Iris pigment epithelial cell (primary cell): ENCODE measurements around the gene KCNA1.
A peak's percentile ranks its signal among the peaks of the same experiment; 100 is the strongest.

Experiments
- DNase-seq: peaks from one replicate; pipeline ENCODE4 v3.0.0-alpha.2; 2011; ENCODE audit warnings: low read depth

The KCNA1 gene

DNA sequence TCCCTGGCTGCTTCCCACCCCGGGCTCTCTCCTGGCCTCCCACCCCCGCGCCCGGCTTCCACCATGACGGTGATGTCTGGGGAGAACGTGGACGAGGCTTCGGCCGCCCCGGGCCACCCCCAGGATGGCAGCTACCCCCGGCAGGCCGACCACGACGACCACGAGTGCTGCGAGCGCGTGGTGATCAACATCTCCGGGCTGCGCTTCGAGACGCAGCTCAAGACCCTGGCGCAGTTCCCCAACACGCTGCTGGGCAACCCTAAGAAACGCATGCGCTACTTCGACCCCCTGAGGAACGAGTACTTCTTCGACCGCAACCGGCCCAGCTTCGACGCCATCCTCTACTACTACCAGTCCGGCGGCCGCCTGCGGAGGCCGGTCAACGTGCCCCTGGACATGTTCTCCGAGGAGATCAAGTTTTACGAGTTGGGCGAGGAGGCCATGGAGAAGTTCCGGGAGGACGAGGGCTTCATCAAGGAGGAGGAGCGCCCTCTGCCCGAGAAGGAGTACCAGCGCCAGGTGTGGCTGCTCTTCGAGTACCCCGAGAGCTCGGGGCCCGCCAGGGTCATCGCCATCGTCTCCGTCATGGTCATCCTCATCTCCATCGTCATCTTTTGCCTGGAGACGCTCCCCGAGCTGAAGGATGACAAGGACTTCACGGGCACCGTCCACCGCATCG lies 1.8 kb downstream of the KCNA1 start:
- DNase-seq, result no peak

DNA sequence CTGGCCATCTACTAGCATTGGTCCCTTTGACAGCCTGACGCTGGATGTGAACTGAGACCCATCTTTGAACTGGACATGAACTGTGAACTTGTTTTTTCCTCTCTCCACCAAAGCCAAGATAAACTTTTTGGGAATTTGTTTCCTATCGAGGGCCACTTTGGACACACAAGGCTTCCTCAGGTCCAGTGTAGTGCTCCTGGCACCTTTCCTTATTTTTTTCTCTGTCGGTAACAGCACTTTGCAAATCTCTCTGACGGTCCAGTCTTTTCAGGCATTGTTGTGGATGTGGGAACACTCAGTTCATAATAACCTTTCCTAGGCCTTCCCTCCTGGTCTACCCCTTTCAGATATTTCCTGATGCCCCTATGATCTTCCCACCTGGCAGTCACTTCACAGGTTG lies 5.0 kb downstream of the KCNA1 start:
- DNase-seq, result no peak

DNA sequence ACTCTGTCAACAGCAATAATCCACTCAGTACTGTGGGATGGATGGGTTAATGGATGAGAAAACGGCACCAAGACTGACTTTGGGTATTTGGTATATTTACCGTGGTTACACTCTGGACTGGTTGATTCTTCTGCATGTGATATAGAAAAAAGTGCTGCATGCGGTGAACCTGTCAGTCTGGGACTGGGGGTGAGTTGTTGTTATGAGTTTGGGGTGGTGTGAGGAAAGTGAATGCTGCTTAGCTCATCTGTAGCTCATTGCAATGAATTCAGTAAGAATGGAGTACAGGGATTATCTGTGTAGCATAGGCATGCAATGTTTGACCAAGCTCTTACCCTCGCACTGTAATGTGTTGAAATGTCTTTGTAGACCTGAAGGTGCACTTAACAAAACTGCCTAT lies 6.0 kb downstream of the KCNA1 start:
- no peak for DNase-seq

DNA sequence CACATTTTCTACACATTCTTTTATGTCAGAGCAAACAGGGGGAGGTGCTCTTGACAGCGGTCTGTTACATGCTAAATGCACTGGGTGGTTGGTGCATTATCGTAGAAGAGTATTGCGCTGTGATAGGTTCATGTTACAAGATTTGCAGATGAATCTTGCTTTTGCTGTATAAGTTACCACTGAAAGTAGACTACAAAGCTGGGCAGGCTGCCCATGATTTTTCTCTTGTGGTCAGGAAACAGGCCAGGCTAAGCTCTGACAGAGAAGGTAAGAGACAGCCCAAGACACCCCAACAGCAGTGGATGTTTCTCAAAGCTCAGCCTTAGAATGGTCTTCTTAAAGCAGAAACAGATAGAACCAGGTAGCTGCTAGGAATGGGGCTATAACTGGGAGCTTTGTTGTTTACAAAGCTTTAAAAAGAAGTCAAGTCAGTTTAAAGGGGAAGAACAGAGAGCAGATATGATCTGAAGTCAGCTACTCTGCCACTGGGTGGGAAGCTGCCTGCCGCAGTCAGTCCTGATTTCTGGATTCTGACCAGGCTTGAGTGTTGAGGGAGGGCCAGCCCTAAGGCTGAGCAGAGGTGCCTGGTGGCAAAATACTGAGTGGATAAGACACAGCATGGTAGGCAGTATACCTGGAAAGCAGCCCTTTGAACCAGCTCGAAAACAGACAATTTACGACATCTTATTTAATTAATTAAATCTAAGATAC lies 9.4 kb downstream of the KCNA1 start:
- DNase-seq, result peak; percentile 34

DNA sequence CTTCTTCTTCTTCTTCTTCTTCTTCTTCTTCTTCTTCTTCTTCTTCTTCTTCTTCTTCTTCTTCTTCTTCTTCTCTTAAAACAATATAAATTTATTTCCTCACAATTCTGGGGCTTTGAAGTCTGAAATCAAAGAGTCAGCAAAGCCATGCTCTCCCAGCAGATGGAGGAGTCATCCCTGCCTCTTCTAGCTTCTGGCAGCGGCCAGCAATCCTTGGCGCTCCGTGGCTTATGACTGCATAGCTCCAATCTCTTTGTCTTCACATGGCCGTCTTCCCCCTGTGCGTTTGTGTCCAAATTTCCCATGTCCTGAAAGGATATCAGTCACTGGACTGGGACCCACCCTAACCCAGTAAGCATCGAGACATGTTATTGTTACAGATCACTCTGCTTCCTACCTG lies 22.9 kb downstream of the KCNA1 start:
- no peak for DNase-seq

DNA sequence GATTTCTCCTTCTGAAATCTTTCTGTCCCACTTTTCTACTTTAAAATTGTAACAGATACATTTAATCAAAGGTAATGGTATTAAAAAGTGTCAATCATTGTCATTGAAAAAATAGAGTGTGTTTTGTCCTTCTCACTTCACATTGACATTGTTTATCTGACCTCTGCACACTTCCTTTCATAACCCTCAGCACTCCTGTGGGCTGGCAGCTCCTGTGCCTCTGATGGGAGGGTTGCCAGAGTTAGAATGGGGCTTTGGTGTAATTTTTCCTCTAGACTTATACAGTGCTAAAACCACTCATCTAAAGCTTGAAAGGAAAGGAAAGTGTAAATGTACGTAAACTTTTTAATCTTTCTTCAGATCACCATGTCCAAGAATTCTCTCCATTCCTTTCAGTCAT lies 23.7 kb downstream of the KCNA1 start:
- no peak for DNase-seq

DNA sequence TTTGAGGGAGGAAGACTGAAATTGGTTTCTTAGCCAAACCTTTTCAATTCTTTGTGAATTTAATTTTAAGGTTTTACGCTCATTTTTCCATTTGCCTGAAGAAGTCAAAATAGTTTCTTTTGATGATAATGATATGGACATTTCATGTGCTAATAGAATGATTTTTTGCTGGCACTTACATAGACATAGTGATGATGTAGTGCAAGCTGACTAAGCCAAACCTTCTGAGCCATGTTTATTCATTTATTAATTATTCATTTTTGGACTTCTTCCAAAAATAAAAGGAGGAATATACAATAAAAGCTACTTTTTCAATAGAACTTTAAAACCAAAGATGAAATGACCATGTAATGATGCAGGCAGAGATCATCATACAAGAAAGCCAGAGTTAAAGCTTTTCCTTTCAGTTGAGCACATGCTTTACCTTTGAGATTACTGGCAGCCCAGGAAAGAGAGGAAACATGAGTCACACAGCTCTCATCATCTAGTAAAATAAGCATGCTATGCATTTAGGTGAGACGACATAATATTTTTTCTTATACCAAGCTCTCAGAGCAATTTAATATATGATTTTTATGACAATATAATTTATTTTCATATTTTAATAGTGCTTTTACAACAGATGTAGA lies 24.8 kb downstream of the KCNA1 start:
- DNase-seq, result peak; percentile 15

DNA sequence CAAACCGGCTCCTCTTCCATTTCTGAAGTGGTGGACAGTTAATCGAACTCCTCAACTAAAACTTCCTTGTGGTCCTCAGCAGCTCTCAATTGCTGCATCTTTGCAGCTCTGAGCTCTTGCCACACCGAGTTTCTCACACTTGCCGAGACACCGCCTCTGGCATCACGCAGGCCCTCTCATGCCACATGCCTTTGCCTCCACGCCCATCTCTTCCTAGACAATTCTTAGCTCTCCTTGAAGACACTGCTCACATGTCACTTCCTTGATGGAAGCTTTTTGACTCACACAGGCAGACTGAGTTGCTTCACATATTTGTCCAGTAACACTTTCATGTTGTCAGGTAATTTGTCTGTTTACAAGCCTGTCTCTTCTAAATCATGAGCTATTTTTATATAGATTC lies 29.2 kb downstream of the KCNA1 start:
- DNase-seq, result no peak

DNA sequence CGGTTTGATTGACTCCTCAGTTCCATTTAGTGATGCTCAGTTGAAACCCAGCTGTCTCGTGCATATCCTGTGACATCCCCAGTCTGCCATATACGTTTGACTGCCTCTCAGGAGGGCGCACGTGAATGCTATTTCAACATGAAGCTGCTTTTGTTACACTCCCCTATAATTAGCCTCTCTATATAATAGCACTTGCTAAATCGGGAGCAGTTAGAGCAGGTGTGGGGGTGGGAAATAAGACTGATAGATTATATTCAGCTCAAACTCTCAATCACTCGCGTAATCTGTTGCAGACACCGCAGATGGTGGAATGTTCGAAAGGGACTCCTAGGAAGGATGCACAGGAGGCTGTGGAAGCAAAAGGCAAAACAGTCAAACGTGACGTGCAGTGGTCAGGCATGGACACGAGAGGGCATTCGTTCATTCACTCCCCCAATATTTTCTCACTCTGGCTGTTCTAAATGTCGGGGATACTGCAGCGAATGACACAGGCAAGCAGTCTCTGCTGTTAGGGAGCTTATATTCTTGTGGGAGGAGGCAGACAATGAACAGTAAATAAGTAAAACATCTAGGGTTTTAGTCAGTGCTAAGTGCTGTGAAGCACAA lies 29.8 kb downstream of the KCNA1 start:
- DNase-seq, result no peak

DNA sequence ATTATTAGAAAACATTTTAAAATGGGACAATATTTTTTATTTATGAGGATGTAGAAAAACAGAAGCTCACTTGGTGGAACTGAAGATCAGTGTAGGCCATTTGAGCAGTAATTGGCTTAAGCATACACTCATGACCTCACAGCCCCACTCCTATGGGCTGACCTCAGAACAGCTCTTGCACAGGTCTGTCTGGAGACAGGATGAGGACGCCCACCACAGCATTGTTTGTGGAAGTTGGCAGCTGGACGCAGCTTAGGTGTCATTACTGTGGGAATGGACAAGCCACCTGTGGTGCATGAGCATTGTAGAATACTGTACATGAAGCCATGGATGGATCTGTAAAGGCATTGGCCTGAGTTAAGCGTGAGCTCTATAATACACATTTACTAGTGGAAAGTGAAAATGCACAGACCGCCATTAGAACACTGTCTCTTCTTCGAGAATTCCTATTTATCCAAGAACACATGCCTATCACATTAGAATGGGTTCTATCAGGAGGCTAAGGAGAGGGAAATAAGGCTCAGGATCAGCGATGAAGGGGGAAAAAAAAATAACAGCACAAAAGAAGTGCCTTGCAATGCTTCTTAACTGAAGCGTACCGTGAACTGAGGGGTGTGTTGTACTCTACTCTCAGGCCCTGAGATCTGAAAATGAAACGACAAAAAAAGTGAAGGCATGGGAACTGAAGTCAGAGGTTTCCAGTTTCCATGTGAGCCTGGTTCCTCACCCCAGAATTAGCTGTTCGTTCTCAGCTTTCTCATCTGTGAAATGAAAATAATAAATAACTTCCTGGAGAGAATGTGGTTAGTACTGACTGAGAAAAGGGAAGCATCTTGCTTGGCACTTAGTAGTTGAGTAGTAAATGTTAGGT lies 33.6 kb downstream of the KCNA1 start:
- no peak for DNase-seq

DNA sequence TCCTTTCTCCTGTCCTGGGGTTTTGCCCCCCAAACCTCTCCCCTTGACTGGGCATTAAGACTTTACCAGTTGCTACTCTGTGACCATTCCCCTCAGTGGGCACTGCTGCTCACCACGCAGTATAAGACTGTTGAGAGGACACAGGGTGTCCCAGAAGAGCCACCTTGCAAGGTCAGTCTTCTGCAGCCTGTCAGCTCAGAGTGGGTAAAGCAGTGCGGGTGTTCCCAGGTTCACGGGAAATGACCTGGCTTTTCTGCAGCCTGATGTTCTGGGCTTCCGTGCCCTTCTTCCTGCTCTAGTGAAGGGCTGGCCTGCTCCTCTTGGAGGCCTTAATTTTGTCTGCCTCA lies 34.2 kb downstream of the KCNA1 start:
- DNase-seq, result no peak

DNA sequence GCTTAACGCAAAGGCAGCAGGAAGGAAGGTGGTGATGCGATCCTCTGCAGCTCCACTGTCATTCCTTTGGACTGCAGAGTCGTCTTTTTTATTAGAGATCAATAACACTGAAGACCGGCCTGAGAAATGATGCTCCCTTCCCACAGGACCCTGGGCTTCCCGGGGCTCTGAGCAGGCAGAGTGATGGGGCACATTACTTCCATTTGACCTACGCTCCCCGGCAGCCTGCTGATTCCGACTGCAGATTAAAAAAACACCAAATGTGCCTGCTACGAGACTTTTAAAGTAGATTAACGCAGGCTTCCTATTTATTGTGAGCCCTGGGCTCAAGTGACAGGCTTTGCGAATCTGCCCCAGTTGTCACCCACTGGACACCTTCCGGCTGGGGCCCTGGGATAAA lies 37.5 kb downstream of the KCNA1 start:
- DNase-seq, result no peak

DNA sequence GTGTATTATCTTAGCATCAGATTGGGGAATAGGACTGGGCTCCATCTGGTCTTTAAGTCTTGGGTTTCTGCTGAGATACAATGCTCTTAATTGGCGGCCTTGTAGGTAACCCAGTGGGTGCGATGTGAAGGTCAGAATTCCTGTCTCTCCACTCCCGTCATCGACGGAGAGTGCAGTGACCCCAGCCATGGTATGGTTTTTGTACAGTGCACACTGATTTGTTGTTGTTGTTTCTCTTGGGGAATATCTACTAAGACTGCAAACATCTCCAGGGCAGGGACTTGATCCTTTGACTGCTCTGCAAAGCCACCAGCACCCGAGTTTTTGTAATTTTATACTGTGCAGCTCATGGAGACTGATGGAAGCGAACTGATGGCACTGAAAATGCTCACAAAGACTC lies 41.4 kb downstream of the KCNA1 start:
- DNase-seq, result no peak

DNA sequence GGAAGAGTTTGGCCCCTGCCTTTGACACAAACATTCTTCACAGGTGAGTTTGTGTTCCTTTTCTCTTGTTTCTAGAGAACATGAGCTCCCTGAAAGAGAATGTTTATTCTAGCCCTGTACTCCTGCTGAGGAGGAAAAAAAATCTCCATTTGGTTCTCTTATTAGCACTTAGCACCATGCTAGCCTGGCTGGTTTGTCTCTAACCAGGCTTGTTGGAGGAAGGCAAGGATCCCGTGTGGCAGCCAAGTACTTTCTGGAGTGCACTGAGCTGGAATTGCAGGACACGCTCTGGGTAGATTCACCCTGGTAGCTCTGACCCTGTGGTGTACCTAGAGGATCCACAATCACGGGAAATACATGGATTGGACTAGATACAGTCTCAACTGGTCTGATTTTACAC lies 41.9 kb downstream of the KCNA1 start:
- no peak for DNase-seq

DNA sequence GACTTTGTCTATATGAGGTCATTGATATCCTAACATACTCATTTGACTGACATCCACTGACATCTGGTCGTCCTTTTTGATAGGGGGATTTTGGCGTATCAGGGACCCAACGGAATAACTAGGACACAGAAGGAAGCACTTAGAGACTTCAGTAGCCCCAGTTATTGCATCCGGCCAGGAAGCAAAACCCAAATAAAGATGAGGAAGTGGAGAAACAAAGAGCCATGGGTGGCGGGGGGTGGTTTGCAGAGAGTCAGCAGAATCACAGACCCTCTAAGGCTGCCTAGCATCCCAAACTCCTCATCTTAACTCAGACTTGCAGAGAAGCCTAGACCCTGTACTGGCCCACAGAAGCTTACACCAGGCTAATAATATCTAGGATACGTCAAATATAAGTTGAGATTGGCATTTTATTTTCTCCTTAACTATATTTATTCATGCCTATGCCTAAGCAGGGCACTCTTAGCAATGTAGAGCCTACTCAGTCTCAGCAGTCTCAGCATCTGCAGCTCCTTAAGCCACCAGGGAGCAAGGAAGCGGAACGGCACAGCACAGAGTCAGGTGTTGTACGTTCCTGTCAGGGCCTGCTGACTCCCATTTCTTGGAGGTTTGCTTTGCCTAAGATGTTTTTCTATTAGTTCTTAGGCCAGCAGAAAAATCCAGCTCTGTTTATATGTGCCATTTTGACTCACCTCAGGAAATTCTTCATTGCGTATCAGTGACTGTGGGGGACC lies 45.1 kb downstream of the KCNA1 start:
- DNase-seq, result no peak

DNA sequence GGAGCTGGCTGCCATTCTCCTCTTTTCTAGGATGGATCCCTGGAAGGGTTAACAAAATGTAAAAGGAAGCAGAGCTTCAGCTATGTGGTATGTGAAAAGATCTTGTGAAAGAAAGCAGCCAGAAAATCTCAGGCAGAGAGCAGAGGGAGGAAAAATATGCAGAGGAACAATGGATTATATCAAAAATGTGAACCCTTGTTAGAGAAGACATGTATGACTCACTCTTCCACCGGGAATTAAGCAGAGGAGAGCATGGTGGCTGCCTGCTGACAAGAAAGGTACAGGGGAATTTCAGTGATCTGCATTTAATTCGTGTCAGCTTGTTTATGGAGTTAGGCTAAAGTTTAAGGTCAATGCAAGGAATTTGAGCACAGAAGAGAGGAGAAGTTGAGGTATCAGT lies 46.3 kb downstream of the KCNA1 start:
- DNase-seq, result peak; percentile 7

DNA sequence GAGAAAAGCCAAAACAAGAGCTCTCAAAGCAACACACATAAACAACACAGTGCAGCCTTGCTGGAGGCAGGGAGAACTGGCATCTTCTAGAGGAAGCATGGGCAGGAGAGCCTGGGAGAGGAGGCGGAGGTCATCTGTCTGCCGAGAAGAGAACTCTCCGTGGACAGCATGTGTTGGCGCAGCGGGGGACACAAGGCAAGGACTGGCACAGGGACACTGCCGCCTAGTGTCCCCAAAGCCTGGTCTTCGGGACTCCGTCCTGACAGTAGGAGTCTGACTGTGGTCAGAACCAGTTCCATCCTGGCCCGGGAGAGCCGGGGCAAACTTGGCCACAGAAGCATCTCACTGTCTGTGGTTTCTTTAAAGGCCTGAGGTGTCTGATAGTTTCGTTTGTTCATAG lies 47.3 kb downstream of the KCNA1 start:
- no peak for DNase-seq

DNA sequence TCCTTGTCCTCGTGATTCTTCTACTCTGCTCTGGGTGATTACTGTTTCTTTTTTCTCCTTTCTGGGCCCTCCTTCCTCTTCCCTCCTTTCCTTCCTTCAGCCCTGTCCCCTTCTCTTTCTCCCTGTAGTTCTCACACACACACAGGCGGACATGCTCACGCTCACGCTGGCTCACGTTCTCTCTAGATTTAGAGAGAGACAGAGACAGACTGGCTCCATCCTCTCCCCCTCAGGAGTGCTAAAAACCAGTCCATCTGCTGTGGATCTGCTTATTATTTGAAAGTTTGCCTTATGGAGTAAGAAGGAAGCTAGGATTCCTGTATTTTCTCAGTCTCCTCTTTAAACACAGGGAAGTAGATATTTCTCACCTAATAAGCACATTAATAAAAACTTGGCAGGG lies 48.1 kb downstream of the KCNA1 start:
- no peak for DNase-seq

DNA sequence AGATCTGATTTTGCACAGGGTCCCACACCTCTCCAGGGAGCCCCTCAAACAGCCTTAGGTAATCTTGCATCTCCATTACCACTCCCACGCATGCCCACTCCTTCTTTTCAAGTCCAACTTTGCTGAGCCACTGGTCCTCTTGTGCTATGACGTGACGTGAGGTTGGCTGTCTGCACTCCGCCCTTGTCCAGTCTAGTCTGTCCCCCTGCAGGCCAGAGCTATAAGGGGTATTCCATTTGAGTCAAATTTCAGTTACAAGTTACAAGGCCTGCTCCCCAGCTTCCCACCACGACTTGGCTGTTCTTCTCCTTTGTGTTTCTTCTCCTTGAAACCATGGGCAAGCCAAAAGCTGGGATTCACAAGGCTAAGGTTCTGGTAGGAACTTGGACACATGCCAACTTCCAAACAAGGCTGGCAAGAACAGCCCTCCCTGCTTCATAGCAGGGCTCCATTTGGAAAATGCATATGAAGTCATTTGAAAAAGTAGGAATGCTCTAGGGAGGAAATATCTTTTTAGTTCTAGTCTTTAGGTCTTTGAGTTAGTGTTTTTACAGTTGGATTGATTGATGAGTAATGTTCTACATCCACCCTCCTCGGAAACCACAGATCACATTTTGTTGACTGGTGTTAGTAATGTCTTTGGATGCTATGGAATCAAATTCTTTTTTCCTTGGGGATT lies 49.1 kb downstream of the KCNA1 start:
- peak; percentile 3 for DNase-seq

DNA sequence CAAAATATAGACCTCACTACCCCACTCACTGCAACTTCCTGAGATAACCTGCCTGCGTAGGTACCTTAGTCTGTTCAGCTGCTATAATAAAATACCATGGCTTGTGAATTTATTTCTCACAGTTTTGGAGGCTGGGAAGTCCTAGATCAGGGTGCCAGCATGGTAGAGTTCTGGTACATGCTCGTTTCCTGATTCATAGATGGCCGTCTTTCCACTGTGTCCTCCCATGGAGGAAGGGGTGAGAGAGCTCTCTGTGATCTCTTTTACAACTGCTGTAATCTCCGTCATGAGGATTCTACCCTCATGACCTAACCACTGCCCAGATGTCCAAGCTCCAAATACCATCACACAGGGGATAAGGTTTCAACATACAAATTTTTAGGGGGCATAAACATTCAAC lies 49.7 kb downstream of the KCNA1 start:
- no peak for DNase-seq

DNA sequence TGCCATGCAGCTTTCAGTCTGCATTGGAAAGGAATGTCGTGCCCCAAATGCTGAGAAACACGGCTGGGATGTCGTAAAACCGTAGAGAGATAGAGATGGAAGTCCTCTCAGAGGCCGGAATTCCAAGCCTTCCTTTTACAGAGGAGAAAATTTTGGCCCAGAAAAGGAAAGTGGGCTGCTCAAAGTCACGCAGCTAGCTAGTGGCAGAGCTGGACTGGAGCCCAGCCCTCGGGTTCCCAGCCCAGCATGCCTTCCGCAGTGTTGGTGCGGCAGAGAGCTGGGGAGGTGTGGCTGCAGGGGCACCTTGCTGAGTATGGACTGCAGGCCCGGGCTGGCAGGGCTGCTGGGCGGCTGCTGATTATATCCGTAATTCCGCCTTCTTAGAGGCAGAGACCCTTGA lies 50.3 kb downstream of the KCNA1 start:
- DNase-seq, result no peak
